Measurements from ENCODE around the gene CYP27C1.

CYP27C1 gene

GRCh38 chr2:127175751-127176354 lies 44.2 kb downstream of the CYP27C1 start:
- H3K4me3 ChIP-seq (ENCODE audit: low read length): no peak overlapping the region
- peak; percentile 15 for DNase-seq (ENCODE audit: low read depth)
- no peak for TF ChIP-seq CTCF (IDR thresholded peaks at IDR 0.05; ENCODE audit: insufficient read depth, low read depth, low read length, missing control alignments)

- DNase-seq (ENCODE audit: low read depth): peak; percentile 39
- no peak overlapping the region for H3K4me3 ChIP-seq (ENCODE audit: low read length)
- TF ChIP-seq CTCF (IDR thresholded peaks at IDR 0.05; ENCODE audit: insufficient read depth, low read depth, low read length, missing control alignments): no peak
Observed at GRCh38 chr2:127175041-127175721, 44.9 kb downstream of the CYP27C1 start.

- no peak overlapping the region for H3K4me3 ChIP-seq (ENCODE audit: low read length)
- DNase-seq (ENCODE audit: low read depth): no peak
- TF ChIP-seq CTCF (IDR thresholded peaks at IDR 0.05; ENCODE audit: insufficient read depth, low read depth, low read length, missing control alignments): no peak
Observed at GRCh38 chr2:127174640-127175039, 45.5 kb downstream of the CYP27C1 start.

- no peak overlapping the region for H3K4me3 ChIP-seq (ENCODE audit: low read length)
- DNase-seq (ENCODE audit: low read depth): no peak
- no peak for TF ChIP-seq CTCF (IDR thresholded peaks at IDR 0.05; ENCODE audit: insufficient read depth, low read depth, low read length, missing control alignments)
Observed at GRCh38 chr2:127174136-127174535, 46.0 kb downstream of the CYP27C1 start.

- peak; percentile 94 for DNase-seq (ENCODE audit: low read depth)
- no peak for TF ChIP-seq CTCF (IDR thresholded peaks at IDR 0.05; ENCODE audit: insufficient read depth, low read depth, low read length, missing control alignments)
- H3K4me3 ChIP-seq (ENCODE audit: low read length): no peak overlapping the region
Observed at GRCh38 chr2:127173057-127173456, 47.0 kb downstream of the CYP27C1 start.

GRCh38 chr2:127172306-127172705 lies 47.8 kb downstream of the CYP27C1 start:
- TF ChIP-seq CTCF (IDR thresholded peaks at IDR 0.05; ENCODE audit: insufficient read depth, low read depth, low read length, missing control alignments): no peak
- H3K4me3 ChIP-seq (ENCODE audit: low read length): no peak overlapping the region
- no peak for DNase-seq (ENCODE audit: low read depth)

All from epithelial cell of esophagus (primary cell).